Stimulated activated memory B cell treated with anti-CD40 and anti-IgM and Interleukin-4, amounts not matched to agents 10 μg/mL and 1 μg/mL and 100 μg/mL, for 72 hours (primary cell): ENCODE data around the gene ENO4.

ENCODE experiments used
- ATAC-seq: fragments of 150-1000 bp; cut with Tn5 transposase; 2 replicates; pipeline ENCODE4 v1.10.0; 2021
- H3K27ac Mint-ChIP-seq: one replicate; pipeline ENCODE4 v1.8.0; 2022; ENCODE audit warnings: mild to moderate bottlenecking, mixed read lengths
- H3K27me3 Mint-ChIP-seq: one replicate; pipeline ENCODE4 v1.8.0; 2022; ENCODE audit warnings: mixed read lengths
- H3K36me3 Mint-ChIP-seq: one replicate; pipeline ENCODE4 v1.8.0; 2022; ENCODE audit warnings: mixed read lengths
- H3K4me1 Mint-ChIP-seq: one replicate; pipeline ENCODE4 v1.8.0; 2022; ENCODE audit warnings: mixed read lengths
- H3K4me3 Mint-ChIP-seq: one replicate; pipeline ENCODE4 v1.8.0; 2022; ENCODE audit warnings: mild to moderate bottlenecking, moderate library complexity, mixed read lengths
- H3K9me3 Mint-ChIP-seq: one replicate; pipeline ENCODE4 v1.8.0; 2022; ENCODE audit warnings: mixed read lengths

ENO4 gene

DNA sequence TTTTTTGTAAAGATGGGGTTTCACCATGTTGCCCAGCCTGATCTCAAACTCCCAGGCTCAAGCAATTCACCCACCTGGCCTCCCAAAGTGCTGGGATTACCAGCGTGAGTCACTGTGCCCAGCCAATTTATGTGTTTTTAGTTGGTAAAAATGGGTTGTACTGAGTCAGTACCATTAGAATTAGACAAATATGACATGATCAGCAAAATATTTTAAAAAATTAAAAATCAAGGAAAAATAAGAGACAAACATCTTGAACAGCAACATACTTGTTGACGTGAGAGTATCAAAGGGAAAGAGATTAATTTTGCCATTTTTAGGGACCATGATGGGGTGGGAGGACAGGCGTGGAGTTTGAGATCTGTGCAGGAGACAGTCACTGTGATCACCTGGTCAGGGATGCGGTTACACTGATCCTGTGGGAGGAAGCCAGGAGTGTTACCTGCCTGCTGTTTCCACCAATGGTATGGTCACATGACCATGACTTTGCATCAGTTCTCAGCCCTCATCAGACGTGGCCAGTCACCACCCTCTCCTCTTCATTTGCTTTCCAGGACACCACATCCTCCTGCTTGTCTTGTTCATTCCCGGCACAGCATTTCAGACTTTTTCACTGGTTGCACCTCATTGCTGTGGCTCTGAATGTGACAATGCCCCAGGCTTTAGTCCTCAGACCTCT lies 29.2 kb upstream of the ENO4 start:
- Mint-ChIP-seq H3K36me3 (peaks cover 29% of the 10 kb centered on the region), H3K27ac (no peak overlapping the region), H3K9me3 (peaks cover 9% of the 10 kb centered on the region), H3K4me1 (no peaks in the 10 kb centered on the region), H3K27me3 (no peaks in the 10 kb centered on the region), H3K4me3 (no peak overlapping the region)
- no peak for ATAC-seq

GRCh38 chr10:116825901-116826300 lies 23.4 kb upstream of the ENO4 start:
- Mint-ChIP-seq H3K27ac (no peak overlapping the region), H3K4me1 (no peaks in the 10 kb centered on the region), H3K36me3 (peaks cover 38% of the 10 kb centered on the region), H3K4me3 (no peak overlapping the region), H3K27me3 (no peaks in the 10 kb centered on the region), H3K9me3 (peaks cover 5% of the 10 kb centered on the region)
- no peak for ATAC-seq

- Mint-ChIP-seq H3K36me3 (peaks cover 37% of the 10 kb centered on the region), H3K27me3 (no peaks in the 10 kb centered on the region), H3K9me3 (no peaks in the 10 kb centered on the region), H3K4me3 (no peak overlapping the region), H3K27ac (no peak overlapping the region), H3K4me1 (no peaks in the 10 kb centered on the region)
- ATAC-seq: no peak
Observed at GRCh38 chr10:116826803-116827202, 22.5 kb upstream of the ENO4 start.

DNA sequence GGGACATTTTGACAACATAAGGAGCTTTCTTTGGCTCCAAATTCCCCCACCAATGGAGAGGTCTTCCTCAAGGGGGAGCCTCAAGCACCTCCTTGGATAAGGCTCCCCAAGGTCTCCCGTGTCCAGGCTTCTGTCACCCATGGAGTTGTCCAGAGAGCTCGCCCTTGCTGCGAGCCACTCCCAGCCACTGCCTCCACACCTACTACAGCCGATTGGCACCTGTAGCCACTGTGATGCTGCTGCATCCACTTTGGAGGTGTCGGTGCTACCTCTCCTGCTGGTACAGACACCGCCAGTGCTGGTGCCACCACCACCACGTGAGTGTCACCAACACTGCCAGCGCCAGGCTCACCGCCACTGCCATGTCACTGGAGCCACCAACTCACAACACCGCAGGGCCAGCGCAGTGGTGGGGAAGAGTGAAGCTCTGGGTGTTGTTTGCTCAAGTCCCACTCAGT lies 22.1 kb upstream of the ENO4 start:
- Mint-ChIP-seq H3K9me3 (no peaks in the 10 kb centered on the region), H3K4me3 (no peak overlapping the region), H3K4me1 (no peaks in the 10 kb centered on the region), H3K36me3 (peaks cover 37% of the 10 kb centered on the region), H3K27ac (no peak overlapping the region), H3K27me3 (no peaks in the 10 kb centered on the region)
- no peak for ATAC-seq

DNA sequence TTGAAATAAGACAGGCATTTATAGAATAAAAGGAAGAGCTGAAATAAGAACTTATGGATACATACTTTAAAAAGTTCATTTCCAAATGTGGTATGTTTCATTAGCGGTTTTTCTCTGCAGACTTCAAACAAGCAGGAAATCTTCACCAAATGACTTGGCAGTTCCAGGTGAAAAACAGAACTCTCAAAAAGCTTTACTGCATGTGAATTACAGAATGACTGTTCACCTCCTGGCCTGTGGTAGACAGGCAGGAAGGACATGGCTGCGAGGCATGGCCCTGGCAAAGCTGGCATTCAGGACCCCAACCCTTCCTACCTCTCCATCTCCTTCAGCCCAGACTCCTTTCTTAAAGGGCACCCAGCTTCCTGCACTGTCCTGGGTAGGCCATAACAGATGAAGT lies 21.2 kb upstream of the ENO4 start:
- no peaks in the 10 kb centered on the region for H3K9me3 Mint-ChIP-seq
- no peaks in the 10 kb centered on the region for H3K4me1 Mint-ChIP-seq
- no peaks in the 10 kb centered on the region for H3K27me3 Mint-ChIP-seq
- no peak overlapping the region for H3K4me3 Mint-ChIP-seq
- no peak overlapping the region for H3K27ac Mint-ChIP-seq
- ATAC-seq: no peak
- peaks cover 39% of the 10 kb centered on the region for H3K36me3 Mint-ChIP-seq

DNA sequence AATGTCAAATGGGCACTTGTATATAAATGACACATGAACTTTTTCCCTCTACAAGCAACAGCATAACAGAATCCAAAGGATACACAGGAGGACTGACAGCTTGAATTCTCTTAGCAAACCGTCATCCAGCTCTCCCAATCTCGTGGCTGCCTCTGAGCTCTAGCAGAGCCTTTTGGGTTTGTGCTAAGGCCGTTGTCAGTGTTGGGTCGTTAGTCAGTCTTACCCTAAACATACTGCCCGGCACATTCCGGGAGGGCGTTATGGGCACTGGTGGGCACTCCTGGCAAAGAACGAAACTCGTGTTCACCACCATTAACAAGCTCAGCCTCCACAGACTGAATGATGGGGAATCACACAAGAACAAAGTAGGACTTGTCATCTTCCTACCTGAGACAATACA lies 19.6 kb upstream of the ENO4 start:
- H3K9me3 Mint-ChIP-seq: no peaks in the 10 kb centered on the region
- H3K27me3 Mint-ChIP-seq: no peaks in the 10 kb centered on the region
- H3K4me1 Mint-ChIP-seq: no peaks in the 10 kb centered on the region
- peaks cover 37% of the 10 kb centered on the region for H3K36me3 Mint-ChIP-seq
- no peak overlapping the region for H3K4me3 Mint-ChIP-seq
- no peak for ATAC-seq
- no peak overlapping the region for H3K27ac Mint-ChIP-seq

DNA sequence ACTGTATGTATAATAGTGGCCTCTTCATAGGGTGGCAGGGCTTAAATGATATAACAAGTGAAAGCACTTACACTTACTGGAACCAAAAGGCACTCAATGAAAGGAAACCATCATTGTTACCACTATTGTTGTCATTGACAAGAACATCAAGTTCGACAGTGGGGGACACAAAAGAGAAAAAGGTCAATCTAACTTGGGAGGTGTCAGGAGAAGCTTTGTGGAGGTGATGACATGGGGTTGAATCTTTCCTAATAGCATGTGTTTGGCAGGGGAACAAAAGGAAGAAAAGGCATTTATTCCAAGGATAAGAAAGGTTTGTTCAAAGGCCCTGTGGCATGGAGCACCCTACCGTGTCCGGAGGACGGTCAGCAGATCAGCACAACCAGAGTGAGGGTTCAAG lies 18.2 kb upstream of the ENO4 start:
- H3K27ac Mint-ChIP-seq: no peak overlapping the region
- H3K36me3 Mint-ChIP-seq: peaks cover 37% of the 10 kb centered on the region
- no peak for ATAC-seq
- H3K4me1 Mint-ChIP-seq: no peaks in the 10 kb centered on the region
- no peak overlapping the region for H3K4me3 Mint-ChIP-seq
- H3K9me3 Mint-ChIP-seq: no peaks in the 10 kb centered on the region
- H3K27me3 Mint-ChIP-seq: no peaks in the 10 kb centered on the region

GRCh38 chr10:116831790-116832189 lies 17.5 kb upstream of the ENO4 start:
- no peaks in the 10 kb centered on the region for H3K9me3 Mint-ChIP-seq
- H3K27me3 Mint-ChIP-seq: no peaks in the 10 kb centered on the region

DNA sequence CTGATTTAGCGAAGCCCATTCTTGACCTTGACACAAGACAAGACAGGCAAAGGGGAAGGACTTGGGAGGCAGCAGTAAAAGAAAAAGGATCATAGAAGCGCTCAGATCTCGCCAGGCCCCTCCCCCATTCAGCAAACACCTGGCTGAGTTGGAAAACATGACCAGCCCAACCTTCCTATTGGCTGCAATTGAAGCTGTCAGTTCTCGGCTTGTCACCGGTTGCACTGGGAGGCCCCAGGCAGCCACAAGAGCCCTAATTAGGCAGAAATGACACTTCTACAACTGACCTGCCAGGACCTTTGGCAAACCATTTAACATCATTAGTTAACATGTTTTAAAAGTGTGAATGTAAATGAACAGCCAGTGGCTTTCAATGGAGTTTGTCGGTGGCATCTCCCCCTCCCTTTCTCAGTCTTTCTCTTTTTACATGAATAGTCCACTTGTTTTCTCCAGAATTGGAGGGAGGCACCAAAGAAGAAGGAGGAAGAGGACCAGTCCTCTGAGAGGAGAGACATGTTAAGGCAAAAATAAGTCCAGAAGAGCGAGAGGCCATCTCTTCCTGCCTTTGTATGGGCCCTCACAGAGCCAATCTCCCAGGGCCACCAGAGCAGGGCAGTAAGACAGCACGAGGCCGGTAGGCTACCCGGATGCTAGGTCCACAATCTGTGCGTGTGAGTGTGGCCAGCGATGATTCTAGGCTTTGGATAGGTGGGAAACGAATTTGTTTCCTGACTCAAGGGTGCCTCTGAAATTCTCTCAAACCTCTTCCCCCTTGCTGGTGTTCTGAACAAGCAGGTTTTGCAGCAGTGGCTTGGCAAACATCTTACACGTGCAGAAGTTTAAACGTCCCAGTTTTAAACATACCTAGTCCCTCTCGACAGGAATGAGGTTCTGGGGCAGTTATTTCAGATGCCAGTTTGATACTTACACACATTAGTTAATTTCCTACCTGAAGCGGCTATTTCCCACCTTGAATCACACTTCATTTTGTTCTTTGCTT lies 15.0 kb upstream of the ENO4 start:
- H3K27ac Mint-ChIP-seq: no peak overlapping the region
- H3K9me3 Mint-ChIP-seq: no peaks in the 10 kb centered on the region
- ATAC-seq: no peak
- H3K4me3 Mint-ChIP-seq: no peak overlapping the region
- H3K27me3 Mint-ChIP-seq: no peaks in the 10 kb centered on the region
- peaks cover 9% of the 10 kb centered on the region for H3K4me1 Mint-ChIP-seq
- H3K36me3 Mint-ChIP-seq: peaks cover 32% of the 10 kb centered on the region

More at GRCh38 chr10:116831790-116832189, 17.5 kb upstream of the ENO4 start:
- peaks cover 37% of the 10 kb centered on the region for H3K36me3 Mint-ChIP-seq
- no peaks in the 10 kb centered on the region for H3K4me1 Mint-ChIP-seq
- H3K27ac Mint-ChIP-seq: no peak overlapping the region
- H3K4me3 Mint-ChIP-seq: no peak overlapping the region
- no peak for ATAC-seq

DNA sequence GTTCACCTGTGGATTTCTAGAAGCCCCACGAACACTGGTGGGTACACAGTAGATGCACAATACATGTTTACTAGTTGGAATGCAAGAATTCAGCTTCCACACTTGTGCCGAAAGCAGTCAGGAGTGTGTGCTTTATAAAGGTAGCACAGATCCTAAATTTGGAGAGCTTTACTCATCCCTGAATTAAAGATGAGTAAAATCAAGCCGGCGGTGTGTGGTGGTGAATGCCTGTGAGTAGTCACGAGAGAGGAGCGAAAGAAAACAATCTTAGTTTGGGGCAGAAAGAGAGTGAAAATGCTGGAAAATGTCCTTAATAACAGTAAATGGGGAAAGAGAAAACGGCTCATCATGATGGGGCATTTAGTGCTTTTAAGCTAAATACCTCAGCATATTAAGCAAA lies 13.6 kb upstream of the ENO4 start:
- no peak for ATAC-seq
- Mint-ChIP-seq H3K4me1 (peaks cover 9% of the 10 kb centered on the region), H3K4me3 (no peak overlapping the region), H3K36me3 (peaks cover 24% of the 10 kb centered on the region), H3K27me3 (no peaks in the 10 kb centered on the region), H3K27ac (no peak overlapping the region), H3K9me3 (no peaks in the 10 kb centered on the region)

DNA sequence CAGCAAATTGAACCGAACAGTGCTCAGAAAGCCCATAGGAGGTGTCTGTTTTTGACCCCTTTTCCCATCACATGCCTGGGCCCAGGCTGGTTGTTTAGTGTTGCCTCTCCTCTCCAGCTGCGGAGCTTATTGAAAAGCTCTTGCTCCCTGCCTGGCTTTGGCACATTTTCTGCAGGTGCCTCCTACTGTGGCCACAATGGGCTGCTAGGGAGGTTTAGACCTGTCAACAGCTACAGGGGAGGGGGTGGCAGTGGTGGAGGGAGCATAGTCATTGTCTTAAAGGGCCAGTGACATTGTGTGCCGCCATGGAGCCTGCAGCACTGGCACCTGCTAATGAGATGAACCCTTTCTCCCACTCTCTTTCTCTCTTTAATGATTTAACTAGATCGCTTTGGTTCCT lies 13.2 kb upstream of the ENO4 start:
- H3K4me1 Mint-ChIP-seq: peaks cover 9% of the 10 kb centered on the region
- ATAC-seq: no peak
- H3K36me3 Mint-ChIP-seq: peaks cover 21% of the 10 kb centered on the region
- no peaks in the 10 kb centered on the region for H3K27me3 Mint-ChIP-seq
- H3K4me3 Mint-ChIP-seq: no peak overlapping the region
- no peaks in the 10 kb centered on the region for H3K9me3 Mint-ChIP-seq
- H3K27ac Mint-ChIP-seq: no peak overlapping the region

DNA sequence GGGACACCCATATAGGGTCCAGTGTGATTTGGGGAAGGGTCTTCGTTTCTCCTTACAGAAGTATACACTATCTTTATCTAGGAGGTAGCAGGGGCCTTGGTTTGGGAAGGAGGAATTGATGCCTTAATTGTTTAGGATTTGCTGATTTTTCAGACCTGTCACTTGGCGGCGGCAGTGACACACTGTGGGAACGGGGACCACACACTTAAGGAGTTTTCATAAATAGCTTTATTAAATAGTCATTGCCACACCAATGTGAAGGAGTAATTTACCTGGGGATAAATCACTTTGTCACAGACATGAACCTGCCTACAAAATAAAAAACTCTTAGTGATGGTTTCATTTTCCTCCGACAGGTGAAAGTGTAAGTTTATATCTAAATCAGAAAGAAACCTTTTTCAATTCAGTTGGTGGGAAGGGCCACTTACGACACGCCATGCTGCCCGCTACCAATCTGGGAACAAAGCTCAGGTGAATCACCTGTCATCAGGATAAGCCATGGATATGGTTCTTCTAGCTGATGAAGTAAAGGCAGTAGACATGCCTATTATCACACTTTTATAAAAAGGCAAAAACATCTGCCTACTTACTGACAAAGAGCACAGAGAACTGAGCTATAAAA lies 12.3 kb upstream of the ENO4 start:
- ATAC-seq: no peak
- H3K36me3 Mint-ChIP-seq: peaks cover 12% of the 10 kb centered on the region
- no peaks in the 10 kb centered on the region for H3K27me3 Mint-ChIP-seq
- H3K9me3 Mint-ChIP-seq: no peaks in the 10 kb centered on the region
- H3K27ac Mint-ChIP-seq: peak overlapping the region; percentile 27
- H3K4me1 Mint-ChIP-seq: peaks cover 9% of the 10 kb centered on the region
- no peak overlapping the region for H3K4me3 Mint-ChIP-seq

DNA sequence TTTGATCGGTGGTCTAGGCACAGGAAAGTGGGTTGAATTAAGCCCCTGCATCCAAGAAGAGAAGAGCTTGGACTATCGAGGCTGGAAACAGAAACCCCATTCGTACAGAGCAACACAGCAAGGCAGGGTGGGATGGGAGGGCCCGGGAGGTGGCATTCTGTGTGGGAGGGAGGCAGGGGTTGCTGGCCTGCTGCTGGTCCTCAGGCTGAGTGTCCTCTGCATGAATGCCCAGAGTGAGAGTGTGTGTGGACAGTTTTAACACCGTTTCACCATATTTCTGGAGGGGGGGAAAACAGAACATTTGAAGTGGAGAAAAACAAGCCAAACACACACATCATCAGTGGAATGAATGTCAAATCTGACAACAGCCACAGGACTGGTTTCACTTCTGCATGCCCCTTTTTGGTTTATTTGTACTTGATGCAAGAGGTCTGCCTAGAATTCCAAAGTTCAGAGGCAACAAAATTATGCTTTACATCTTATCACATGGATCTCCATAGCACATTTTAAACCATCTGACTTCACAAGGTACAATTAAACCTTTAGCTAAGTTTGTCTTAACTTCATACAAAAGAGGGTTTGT lies 11.1 kb upstream of the ENO4 start:
- Mint-ChIP-seq H3K27ac (peak overlapping the region; percentile 64), H3K36me3 (peaks cover 1% of the 10 kb centered on the region)
- ATAC-seq: peak; percentile 83

DNA sequence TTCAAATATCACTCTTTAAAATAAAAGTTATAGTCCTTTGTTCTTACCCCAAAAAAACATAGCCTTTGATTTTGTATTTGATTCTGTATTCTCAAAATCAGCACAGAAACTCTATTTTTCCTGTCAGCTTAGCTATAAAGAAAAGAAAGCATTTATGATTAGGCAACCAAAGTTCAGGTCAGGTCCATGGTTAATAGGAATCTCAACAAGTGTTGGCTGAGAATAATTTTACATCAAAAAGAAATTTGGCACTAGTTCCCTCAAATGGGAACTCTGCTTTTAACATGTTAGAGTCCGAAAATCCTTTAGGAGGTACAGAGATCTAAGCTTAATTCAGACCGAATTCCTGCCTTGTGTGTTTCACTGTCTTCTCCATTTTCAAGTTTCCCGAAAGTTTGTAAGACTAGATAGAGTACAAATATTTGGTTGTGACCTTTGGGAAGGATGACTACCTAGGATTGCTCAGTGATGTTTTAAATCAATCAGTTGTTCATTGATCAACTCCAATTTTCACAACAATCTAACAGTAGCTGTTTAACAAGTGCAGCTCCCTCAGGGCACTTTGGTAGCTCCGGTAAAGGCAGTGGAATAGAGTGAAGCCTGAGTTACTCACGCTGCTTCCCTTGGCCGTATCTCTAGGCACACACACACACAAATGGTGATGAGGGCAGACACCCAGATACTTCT lies 8.8 kb upstream of the ENO4 start:
- ATAC-seq: no peak
- Mint-ChIP-seq H3K36me3 (no peaks in the 10 kb centered on the region), H3K4me3 (no peak overlapping the region), H3K27ac (no peak overlapping the region), H3K4me1 (peaks cover 20% of the 10 kb centered on the region), H3K9me3 (no peaks in the 10 kb centered on the region), H3K27me3 (no peaks in the 10 kb centered on the region)

More for the DNA sequence above, 11.1 kb upstream of the ENO4 start:
- Mint-ChIP-seq H3K9me3 (no peaks in the 10 kb centered on the region), H3K27me3 (no peaks in the 10 kb centered on the region), H3K4me3 (peak overlapping the region; percentile 17), H3K4me1 (peaks cover 15% of the 10 kb centered on the region)

DNA sequence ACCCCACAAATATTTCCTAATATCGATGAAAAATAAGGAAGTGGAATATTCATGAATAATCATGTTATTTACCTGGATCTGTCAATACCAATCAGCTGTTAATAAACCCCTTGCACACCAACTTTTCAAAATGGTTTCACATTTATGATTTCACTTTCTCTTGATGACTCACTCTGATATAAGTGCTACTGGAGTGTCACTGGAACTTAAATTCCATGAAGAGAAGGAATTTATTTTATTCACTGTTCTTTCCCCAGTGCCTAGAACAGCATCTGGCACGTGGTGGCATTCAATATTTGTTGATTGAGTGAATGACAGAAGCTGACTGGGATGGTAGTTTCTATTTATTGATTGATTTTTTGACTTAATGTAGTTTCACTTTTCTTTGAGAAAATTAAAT lies 3.5 kb upstream of the ENO4 start:
- Mint-ChIP-seq H3K4me3 (no peak overlapping the region), H3K36me3 (peaks cover 7% of the 10 kb centered on the region)

More for the DNA sequence above, 3.5 kb upstream of the ENO4 start:
- H3K4me1 Mint-ChIP-seq: peaks cover 42% of the 10 kb centered on the region
- peak overlapping the region; percentile 48 for H3K27ac Mint-ChIP-seq
- H3K9me3 Mint-ChIP-seq: no peaks in the 10 kb centered on the region
- H3K27me3 Mint-ChIP-seq: no peaks in the 10 kb centered on the region
- ATAC-seq: no peak
